Stimulated activated CD8-positive, alpha-beta memory T cell treated with anti-CD3 and anti-CD28 coated beads, Interleukin-15, amount 100 ng/mL, for 1 hour (primary cell): ENCODE measurements around the gene NDST1.
"Not testable (repeated sequence)": the region's sequence is repeated elsewhere in the genome, so short reads cannot be mapped to it uniquely, and the experiment has no call there.

ENCODE experiments used
- DNase-seq: peaks from one replicate; pipeline ENCODE4 v3.0.0-alpha.2; 2020; ENCODE audit warnings: low read depth

NDST1 gene

DNA sequence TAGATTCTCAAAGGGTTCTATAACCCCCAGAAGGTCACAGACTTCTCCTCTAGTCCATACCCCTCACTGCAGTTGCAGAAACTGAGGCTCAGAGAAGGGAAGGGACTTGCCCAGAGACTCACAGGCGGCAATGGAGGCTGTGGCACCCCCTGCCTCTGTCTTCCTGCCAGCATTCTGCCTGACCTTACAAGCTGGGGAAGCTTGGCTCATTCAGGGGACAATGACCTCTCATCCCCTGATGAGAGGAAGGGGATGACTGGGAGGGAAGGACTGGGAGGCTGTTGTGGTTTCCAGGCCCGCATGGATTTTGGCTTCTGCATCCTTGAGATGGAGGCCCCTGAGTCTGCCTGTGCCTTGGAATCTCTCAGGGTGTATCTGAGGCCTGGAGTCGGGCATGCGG is 897 bp downstream of the NDST1 start:
- DNase-seq = no peak

DNA sequence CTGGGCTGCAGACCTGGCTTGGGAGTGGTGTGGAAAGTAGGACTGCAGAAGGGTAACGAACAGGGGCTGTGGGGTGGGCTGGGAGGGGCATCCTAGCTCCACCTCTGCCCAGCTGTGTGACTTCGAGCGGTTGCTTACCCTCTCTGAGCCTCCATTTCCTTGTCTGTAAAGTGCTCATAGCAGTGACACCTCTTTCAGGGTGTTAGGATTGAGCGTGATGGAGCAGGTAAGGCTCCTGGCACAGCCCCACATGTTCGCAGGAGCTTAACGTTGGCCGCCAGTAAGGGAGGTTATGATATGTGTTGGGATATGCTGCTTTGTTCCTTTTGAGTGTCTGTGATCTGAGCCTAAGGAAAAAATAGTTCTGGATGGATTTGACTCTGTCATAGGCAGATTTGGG is 2.1 kb downstream of the NDST1 start:
- DNase-seq = no peak

GRCh38 chr5:150510460-150511263 is 2.7 kb downstream of the NDST1 start:
- no peak for DNase-seq

DNA sequence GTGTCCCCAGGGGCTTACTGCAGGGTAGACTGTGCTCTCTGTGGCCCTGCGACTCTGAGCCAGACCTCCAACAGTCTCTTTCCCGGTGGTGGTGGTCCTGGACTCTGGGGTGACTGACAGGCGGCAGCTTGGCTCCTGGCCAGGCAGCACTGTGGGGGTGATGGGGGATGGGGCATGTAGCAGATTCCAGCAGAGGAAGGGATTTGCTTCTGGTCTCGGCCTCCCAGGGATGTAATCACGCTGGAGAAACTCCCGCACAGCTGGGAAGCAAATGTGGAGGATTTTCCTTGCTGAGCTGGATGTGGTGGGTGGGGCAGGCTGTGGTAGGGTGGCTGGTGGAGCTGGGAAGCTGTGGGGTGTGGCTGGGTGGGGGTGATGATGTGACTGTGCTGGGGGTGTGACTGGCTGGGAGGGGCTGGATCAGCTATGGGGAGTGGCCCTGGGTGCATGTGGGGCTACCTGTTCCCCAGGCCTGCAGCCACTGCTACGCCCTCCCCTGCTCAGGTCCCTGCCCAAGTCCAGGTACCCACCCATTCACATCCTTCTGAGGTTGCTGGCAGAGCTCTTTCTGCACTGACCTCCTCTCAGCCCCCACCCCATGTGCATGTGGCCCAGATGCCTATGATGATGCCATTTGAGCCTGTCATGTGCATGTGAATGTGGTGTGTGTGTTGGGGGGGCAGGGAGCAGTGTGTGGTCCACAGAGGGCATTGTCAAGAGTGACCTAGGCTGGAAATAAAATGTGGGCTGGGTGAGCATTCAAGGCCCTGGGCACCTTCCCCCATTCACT is 3.8 kb downstream of the NDST1 start:
- DNase-seq = no peak

GRCh38 chr5:150512368-150512747 is 4.4 kb downstream of the NDST1 start:
- no peak for DNase-seq

DNA sequence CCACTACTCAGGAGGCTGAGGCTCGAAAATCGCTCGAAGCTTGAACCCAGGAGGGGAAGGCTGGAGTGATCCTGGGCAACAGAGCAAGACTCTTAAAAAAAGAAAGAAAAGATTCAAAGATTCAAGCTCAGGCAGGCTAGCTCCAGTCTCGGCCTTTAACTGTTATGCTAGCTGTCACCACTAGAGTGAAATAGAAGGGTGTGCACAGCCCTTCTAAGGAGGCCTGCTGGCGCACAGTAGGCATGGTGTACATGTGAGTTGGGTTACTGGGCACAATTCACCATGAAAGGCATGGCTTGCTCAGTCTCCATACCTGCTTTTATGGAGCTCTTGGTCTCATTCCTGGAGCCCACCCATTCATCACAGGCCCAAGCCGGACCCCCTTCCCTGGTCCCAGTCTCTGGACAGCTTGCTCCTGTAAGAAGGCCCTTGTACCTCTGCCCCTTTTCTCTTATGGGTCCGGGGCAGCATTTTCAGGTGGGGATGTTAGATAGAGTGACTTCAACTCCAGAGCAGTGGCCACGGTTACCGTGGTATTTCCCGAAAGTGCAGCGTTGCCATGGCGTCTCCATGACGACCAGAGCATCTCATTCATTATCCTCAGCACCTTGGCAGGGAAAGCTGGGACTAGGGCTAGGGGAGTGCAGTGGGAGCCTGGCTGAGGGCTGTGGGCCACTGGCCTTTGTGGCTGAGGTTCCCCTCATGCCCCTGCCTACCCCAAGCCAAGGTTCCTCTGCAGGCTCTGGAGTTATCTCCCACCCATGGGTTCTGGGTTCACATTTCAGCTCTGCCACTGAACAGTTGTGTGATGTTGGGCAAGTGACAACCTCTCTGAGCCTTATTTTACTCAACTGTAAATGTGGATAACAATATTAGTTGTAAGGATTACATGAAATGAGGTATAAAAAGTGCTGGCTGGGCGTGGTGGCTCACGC is 5.7 kb downstream of the NDST1 start:
- DNase-seq = no peak

DNA sequence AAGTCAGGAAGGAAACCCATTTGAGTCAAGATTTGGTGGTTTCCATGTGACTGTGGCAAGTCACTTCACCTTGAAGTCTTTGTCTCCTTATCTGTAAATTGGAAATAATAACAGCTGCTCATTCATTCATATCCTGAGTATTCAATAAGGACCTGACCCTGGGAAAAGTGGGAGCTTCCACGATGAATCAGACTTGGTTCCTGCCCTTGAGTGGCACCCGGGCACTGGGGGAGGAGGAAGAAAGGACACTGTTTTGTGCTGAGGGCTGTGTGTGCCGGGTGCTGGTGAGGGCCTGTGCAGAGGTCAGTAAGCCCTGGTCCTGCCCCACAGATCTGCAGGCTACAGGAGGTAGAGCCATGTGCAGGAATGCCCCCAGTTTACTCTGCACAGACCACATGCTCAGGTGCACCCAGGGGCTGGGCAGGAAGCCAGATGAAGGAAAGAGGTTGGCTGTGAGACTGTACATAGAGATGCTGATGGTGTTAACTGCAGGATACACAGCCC is 6.8 kb downstream of the NDST1 start:
- no peak for DNase-seq

- DNase-seq = no peak
Observed at GRCh38 chr5:150515446-150515845, 7.5 kb downstream of the NDST1 start.

- DNase-seq = no peak
Observed at GRCh38 chr5:150516011-150516410, 8.1 kb downstream of the NDST1 start.

DNA sequence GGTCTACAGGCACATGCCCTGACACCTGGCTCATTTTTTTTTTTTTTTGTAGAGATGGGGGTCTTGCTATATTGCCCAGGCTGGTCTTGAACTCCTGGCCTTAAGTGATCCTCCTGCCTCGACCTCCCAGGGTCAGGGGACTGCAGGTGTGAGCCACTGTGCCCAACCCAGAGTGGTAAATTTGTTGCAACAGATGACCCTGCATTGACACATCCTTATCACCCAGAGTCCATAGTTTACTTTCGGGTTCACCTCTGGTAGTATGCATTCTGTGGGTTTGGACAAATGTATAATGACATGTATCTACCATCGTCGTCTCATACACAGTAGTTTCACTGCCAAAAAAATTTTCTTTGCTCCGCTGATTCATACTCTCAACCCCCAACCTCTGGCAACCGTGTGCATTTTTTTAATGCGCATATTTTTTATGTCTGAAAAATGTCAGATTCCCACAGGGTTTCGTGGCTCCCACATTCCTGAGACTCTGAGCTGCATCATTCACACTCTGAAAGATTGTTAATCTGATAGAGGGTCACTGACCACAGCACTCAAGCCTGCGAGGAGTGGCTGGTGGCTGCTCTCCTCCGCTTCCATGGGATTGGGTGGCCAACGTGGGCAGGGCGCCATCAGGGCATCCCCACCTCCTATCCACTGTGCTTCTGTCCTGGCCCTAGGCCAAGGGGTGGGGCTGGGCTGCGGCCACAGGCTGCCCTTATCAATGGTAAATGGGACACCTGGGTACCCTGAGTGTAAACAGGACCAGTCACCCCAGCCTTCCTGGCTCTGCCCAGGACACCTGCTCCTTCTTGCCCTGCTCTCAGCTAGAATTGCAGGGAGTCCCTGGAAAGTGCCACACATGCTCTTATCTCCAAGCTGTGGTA is 9.6 kb downstream of the NDST1 start:
- no peak for DNase-seq

DNA sequence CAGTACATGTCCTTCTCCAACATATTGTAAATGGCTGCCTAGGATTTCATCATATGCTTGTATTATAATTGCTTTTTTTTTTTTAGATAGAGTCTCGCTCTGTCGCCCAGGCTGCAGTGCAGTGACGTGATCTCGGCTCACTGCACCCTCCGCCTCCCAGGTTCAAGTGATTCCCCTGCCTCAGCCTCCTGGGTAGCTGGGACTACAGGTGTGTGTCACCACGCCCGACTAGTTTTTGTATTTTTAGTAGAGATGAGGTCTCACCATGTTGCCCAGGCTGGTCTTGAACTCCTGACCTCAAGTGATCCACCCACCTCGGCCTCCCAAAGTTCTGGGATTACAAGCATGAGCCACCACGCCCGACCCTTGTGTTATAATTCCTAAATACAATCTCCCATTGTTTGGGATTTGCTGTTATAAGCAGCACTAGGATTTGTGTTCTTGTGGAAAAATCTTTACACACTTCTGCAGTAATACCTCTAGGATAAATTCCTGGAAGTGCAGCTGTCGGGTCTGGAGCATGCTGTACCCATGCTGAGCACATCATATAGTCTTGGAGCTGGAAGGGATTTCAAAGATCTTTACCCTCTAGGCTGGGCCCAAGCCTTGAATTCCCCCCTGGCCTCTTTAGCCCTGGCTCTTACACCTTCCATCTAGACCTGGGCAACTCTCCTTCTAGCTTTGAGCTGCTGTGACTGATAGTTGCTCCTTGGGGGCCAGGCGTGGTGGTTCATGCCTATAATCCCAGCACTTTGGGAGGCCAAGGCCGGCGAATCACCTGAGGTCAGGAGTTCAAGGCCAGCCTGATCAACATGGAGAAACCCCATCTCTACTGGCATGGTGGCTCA is 11.0 kb downstream of the NDST1 start:
- not testable (repeated sequence) for DNase-seq

GRCh38 chr5:150519560-150519945 is 11.6 kb downstream of the NDST1 start:
- no peak for DNase-seq

- no peak for DNase-seq
Observed at GRCh38 chr5:150519978-150520377, 12.0 kb downstream of the NDST1 start.

DNA sequence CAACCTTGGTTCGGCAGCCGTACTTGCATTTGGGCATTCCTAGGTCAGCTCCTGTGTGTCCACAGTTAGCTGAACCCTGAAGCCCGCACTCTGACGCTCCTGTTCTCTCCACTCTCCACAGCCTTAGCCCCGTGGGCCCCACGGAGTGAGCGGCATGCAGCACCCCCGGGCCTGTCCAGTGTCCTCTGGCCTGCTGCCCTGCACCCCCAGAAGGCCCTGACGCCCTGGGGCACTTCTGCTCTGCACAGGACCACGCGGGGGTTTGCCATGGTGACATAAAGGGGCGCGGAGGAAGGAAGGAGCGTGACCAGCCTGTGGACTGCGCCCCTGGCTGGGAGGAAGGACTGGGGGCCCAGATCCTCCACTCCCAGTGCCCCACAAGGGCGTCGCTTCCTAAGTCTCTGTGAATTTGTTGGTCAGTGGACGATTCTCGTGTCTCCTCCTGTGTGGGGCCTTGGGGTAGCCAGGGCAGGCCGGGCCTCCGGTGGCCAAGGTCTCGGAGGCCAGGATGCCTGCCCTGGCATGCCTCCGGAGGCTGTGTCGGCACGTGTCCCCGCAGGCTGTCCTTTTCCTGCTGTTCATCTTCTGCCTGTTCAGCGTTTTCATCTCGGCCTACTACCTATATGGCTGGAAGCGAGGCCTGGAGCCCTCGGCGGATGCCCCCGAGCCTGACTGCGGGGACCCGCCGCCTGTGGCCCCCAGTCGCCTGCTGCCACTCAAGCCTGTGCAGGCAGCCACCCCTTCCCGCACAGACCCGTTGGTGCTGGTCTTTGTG is 13.0 kb downstream of the NDST1 start:
- DNase-seq = no peak

GRCh38 chr5:150521522-150521817 is 13.5 kb downstream of the NDST1 start:
- no peak for DNase-seq

GRCh38 chr5:150521939-150522503 is 14.1 kb downstream of the NDST1 start:
- no peak for DNase-seq

- DNase-seq = no peak
Observed at GRCh38 chr5:150522504-150523414, 14.8 kb downstream of the NDST1 start.
